Measurements from ENCODE around the gene OCEL1.

OCEL1 gene

DNA sequence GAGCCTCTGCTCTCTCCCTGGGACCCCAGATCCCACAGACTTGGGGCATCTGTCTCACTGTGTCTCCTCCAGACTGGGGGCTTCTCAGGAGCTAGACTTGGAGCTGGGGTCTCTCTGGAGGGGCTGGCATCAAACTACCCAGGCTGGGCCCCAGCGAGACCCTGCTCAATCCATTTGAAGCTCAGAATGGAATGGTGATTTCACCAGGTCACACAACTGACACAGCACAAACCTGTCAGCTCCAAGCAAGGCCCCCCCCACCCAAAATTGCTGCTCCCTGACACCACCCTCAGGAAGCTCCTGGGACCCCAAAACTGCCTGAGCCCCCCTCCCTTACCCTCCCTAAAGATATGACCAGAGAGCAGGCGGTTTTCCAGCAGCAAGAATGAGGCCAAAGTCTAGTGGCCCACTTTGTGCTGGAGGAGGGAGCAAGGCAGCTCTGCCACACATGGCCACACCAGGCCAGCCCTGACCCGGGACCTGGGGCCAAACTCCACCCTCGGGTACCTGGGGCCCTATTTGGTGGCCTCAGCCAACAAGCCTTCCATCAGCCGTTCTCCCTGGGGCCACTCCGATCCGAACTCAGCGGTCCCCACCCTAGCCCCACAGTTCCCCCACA is 17.3 kb downstream of the OCEL1 start:
- no peak overlapping the region for H3K27ac ChIP-seq (ENCODE audit: extremely low read depth, low read depth, low read length)
- ChIA-PET CTCF (interaction anchor here (0.7 to 1.6 kb wide), 3 partner anchors 28 to 191 kb away, joined by 4 read pairs; partner anchors contain the start of gene USE1), POLR2A (interaction anchor here (1.2 to 6.8 kb wide), 4 partner anchors 17 to 38 kb away, joined by 5 to 29 read pairs (median 10); partner anchors contain the start of genes BABAM1, OCEL1 and USE1)
- peak overlapping the region; percentile 76 for H3K4me3 ChIP-seq (ENCODE audit: low read depth, low read length)
- TF ChIP-seq KLF8 (tag by site-specific recombination; IDR thresholded peaks at IDR 0.05), result 0 out of 2 replicates have a peak, but pooled peaks have one; percentile 4
- no peak for TF ChIP-seq BCL11A (tag by site-specific recombination; IDR thresholded peaks at IDR 0.05; ENCODE audit: low read depth)
- TF ChIP-seq, protein P1, sequence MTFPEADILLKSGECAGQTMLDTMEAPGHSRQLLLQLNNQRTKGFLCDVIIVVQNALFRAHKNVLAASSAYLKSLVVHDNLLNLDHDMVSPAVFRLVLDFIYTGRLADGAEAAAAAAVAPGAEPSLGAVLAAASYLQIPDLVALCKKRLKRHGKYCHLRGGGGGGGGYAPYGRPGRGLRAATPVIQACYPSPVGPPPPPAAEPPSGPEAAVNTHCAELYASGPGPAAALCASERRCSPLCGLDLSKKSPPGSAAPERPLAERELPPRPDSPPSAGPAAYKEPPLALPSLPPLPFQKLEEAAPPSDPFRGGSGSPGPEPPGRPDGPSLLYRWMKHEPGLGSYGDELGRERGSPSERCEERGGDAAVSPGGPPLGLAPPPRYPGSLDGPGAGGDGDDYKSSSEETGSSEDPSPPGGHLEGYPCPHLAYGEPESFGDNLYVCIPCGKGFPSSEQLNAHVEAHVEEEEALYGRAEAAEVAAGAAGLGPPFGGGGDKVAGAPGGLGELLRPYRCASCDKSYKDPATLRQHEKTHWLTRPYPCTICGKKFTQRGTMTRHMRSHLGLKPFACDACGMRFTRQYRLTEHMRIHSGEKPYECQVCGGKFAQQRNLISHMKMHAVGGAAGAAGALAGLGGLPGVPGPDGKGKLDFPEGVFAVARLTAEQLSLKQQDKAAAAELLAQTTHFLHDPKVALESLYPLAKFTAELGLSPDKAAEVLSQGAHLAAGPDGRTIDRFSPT (tag by site-specific recombination; IDR thresholded peaks at IDR 0.05), result peak; percentile 41; the same call in 1 of the 2 replicates
- peaks cover 0 to 20% of the 10 kb centered on the region in 2 experiments; a peak in 2 of 3 replicates for H3K36me3 ChIP-seq (ENCODE audit: control insufficient read depth in 2 of 2, insufficient read depth in 1 of 2, low read length in 2 of 2)
- H3K9me3 ChIP-seq (ENCODE audit: control insufficient read depth, insufficient read depth, low read depth, low read length), result no peaks in the 10 kb centered on the region
- peaks cover 5% of the 10 kb centered on the region for H3K4me1 ChIP-seq (ENCODE audit: control insufficient read depth, insufficient read depth, low read length)

DNA sequence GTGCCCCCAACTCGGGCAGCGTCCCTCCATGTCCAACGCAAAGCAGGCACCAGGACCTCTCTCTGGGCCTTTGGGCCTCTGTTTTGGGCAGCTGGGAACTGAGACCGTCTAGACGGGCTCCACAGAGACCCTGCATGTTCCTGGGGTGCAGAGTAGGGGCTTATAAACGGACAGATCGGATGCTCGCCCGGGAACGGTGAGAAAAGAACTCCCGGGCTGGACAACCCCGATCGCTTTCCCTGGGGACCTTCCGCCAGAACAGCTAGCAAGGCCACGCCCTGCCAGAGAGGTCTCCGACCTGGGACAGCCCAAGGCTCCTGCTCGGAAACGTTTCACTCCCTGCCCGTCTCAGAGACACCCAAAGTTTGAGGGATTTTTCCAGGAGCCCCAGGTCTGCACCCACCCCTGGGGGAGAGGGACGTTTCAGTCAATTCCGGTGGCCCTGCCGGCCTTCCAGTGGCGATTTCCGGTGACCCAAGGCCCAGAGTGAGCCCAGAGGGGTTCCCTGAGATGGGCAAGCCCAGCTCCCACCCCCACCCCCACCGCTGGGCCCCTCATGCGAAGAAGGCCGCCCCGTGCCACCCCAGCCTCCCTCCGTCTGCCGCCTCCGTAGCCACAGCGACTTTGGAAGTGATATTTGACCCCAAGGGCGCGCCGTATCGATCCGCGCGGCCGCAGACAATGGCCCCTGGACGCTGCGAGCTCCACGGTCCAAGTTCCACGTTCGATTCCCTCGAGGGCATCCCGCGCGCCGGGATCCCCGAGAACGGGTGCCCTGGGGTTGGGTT is 18.0 kb downstream of the OCEL1 start:
- H3K36me3 ChIP-seq (ENCODE audit: control insufficient read depth in 2 of 2, insufficient read depth in 1 of 2, low read length in 2 of 2), result peaks cover 0 to 16% of the 10 kb centered on the region in 2 experiments; a peak in 2 of 3 replicates
- peak overlapping the region; percentile 76 for H3K4me3 ChIP-seq (ENCODE audit: low read depth, low read length)
- peak overlapping the region; percentile 82; the same call in 1 of the 2 replicates for H3K27ac ChIP-seq (ENCODE audit: extremely low read depth, low read depth, low read length)
- peaks cover 8% of the 10 kb centered on the region for H3K4me1 ChIP-seq (ENCODE audit: control insufficient read depth, insufficient read depth, low read length)
- CTCF ChIA-PET, result no interaction called here
- H3K9me3 ChIP-seq (ENCODE audit: control insufficient read depth, insufficient read depth, low read depth, low read length), result no peaks in the 10 kb centered on the region
- POLR2A ChIA-PET, result interaction anchor here (1.0 to 6.8 kb wide), 5 partner anchors 9 to 39 kb away, joined by 3 to 29 read pairs (median 5); partner anchors contain the start of genes BABAM1, OCEL1 and USE1
- TF ChIP-seq, protein P2, sequence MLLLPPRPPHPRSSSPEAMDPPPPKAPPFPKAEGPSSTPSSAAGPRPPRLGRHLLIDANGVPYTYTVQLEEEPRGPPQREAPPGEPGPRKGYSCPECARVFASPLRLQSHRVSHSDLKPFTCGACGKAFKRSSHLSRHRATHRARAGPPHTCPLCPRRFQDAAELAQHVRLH (tag by site-specific recombination; IDR thresholded peaks at IDR 0.05), result no peak
- TF ChIP-seq, protein P3, sequence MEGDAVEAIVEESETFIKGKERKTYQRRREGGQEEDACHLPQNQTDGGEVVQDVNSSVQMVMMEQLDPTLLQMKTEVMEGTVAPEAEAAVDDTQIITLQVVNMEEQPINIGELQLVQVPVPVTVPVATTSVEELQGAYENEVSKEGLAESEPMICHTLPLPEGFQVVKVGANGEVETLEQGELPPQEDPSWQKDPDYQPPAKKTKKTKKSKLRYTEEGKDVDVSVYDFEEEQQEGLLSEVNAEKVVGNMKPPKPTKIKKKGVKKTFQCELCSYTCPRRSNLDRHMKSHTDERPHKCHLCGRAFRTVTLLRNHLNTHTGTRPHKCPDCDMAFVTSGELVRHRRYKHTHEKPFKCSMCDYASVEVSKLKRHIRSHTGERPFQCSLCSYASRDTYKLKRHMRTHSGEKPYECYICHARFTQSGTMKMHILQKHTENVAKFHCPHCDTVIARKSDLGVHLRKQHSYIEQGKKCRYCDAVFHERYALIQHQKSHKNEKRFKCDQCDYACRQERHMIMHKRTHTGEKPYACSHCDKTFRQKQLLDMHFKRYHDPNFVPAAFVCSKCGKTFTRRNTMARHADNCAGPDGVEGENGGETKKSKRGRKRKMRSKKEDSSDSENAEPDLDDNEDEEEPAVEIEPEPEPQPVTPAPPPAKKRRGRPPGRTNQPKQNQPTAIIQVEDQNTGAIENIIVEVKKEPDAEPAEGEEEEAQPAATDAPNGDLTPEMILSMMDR (tag by site-specific recombination; IDR thresholded peaks at IDR 0.05), result no peak
- TF ChIP-seq ZNF664 (tag by site-specific recombination; IDR thresholded peaks at IDR 0.05), result no peak
- TF ChIP-seq ZNF596 (tag by site-specific recombination; IDR thresholded peaks at IDR 0.05), result no peak
- TF ChIP-seq ZNF510 (tag by site-specific recombination; IDR thresholded peaks at IDR 0.05; ENCODE audit: insufficient replicate concordance), result no peak
- no peak for TF ChIP-seq ZNF157 (tag by site-specific recombination; IDR thresholded peaks at IDR 0.05)
- TF ChIP-seq ZNF292 (tag by site-specific recombination; IDR thresholded peaks at IDR 0.05; ENCODE audit: borderline replicate concordance, low read depth), result no peak
- peak; percentile 18; the same call in 1 of the 2 replicates for TF ChIP-seq GLIS2 (tag by site-specific recombination; IDR thresholded peaks at IDR 0.05)
- no peak for TF ChIP-seq ZNF416 (tag by site-specific recombination; IDR thresholded peaks at IDR 0.05)
- TF ChIP-seq ZNF830 (tag by site-specific recombination; IDR thresholded peaks at IDR 0.05; ENCODE audit: low read depth), result no peak
- no peak for TF ChIP-seq ZNF24 (tag by site-specific recombination; IDR thresholded peaks at IDR 0.05)
- no peak for TF ChIP-seq ZNF23 (tag by site-specific recombination; IDR thresholded peaks at IDR 0.05; ENCODE audit: borderline replicate concordance)
- TF ChIP-seq MZF1 (tag by site-specific recombination; IDR thresholded peaks at IDR 0.05; ENCODE audit: borderline replicate concordance), result no peak
- TF ChIP-seq, protein P4, sequence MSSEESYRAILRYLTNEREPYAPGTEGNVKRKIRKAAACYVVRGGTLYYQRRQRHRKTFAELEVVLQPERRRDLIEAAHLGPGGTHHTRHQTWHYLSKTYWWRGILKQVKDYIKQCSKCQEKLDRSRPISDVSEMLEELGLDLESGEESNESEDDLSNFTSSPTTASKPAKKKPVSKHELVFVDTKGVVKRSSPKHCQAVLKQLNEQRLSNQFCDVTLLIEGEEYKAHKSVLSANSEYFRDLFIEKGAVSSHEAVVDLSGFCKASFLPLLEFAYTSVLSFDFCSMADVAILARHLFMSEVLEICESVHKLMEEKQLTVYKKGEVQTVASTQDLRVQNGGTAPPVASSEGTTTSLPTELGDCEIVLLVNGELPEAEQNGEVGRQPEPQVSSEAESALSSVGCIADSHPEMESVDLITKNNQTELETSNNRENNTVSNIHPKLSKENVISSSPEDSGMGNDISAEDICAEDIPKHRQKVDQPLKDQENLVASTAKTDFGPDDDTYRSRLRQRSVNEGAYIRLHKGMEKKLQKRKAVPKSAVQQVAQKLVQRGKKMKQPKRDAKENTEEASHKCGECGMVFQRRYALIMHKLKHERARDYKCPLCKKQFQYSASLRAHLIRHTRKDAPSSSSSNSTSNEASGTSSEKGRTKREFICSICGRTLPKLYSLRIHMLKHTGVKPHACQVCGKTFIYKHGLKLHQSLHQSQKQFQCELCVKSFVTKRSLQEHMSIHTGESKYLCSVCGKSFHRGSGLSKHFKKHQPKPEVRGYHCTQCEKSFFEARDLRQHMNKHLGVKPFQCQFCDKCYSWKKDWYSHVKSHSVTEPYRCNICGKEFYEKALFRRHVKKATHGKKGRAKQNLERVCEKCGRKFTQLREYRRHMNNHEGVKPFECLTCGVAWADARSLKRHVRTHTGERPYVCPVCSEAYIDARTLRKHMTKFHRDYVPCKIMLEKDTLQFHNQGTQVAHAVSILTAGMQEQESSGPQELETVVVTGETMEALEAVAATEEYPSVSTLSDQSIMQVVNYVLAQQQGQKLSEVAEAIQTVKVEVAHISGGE (tag by site-specific recombination; conservative IDR thresholded peaks at IDR 0.05; ENCODE audit: low read depth), result peak; percentile 47; the same call in 1 of the 2 replicates
- TF ChIP-seq HOXA7 (CRISPR knock-in tag; IDR thresholded peaks at IDR 0.05; ENCODE audit: borderline replicate concordance), result no peak
- TF ChIP-seq, protein P5, sequence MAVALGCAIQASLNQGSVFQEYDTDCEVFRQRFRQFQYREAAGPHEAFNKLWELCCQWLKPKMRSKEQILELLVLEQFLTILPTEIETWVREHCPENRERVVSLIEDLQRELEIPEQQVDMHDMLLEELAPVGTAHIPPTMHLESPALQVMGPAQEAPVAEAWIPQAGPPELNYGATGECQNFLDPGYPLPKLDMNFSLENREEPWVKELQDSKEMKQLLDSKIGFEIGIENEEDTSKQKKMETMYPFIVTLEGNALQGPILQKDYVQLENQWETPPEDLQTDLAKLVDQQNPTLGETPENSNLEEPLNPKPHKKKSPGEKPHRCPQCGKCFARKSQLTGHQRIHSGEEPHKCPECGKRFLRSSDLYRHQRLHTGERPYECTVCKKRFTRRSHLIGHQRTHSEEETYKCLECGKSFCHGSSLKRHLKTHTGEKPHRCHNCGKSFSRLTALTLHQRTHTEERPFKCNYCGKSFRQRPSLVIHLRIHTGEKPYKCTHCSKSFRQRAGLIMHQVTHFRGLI (tag by site-specific recombination; IDR thresholded peaks at IDR 0.05), result no peak
- peak; percentile 21; the same call in 1 of the 2 replicates for TF ChIP-seq ZIC2 (tag by site-specific recombination; IDR thresholded peaks at IDR 0.05)
- no peak for TF ChIP-seq ZBTB48 (tag by site-specific recombination; IDR thresholded peaks at IDR 0.05)

Measured in HEK293 (cell line).